H7 (cell line): ENCODE measurements around the gene EML6. TPM values are rescaled to one million over a fixed set of nuclear protein-coding genes. Genes with fewer than 3 reads are reported as not detected.

Experiments
- DNase-seq: peaks from one replicate; pipeline ENCODE4 v3.0.0; 2012
- H3K27me3 ChIP-seq: 2 replicates; pipeline ENCODE4 v1.6.0; 2011; ENCODE audit warnings: mild to moderate bottlenecking, low read length; ENCODE audit not compliant: control insufficient read depth, insufficient read depth
- H3K36me3 ChIP-seq: replicated peaks from 2 replicates; pipeline ENCODE4 v1.5.1; 2011; ENCODE audit warnings: low read length; ENCODE audit not compliant: control insufficient read depth, insufficient read depth
- H3K4me3 ChIP-seq: 2 replicates; pipeline ENCODE4 v1.5.1; 2011; ENCODE audit warnings: low read depth, mild to moderate bottlenecking, control low read depth, low read length, moderate library complexity; ENCODE audit not compliant: insufficient read depth
- total RNA-seq: library from RNA; depleted of rRNA; stranded (reverse); fragments of >200 nt; shearing (Covaris generic); gene quantifications from 2 replicates; pipeline ENCODE4 v1.2.3, GENCODE V29; 2014

The EML6 gene
- total RNA-seq, 1 experiment from 2014 or later, result 0.52 TPM

GRCh38 chr2:54954705-54955357 lies 231.4 kb downstream of the EML6 start:
- DNase-seq, result no peak
- Histone ChIP-seq H3K36me3 (no peaks in the 10 kb centered on the region), H3K27me3 (no peaks in the 10 kb centered on the region), H3K4me3 (no peak overlapping the region)

- no peaks in the 10 kb centered on the region for H3K27me3 ChIP-seq
- DNase-seq, result no peak
- H3K36me3 ChIP-seq, result no peaks in the 10 kb centered on the region
- no peak overlapping the region for H3K4me3 ChIP-seq
Measured at GRCh38 chr2:54955358-54956110, 232.1 kb downstream of the EML6 start.

DNA sequence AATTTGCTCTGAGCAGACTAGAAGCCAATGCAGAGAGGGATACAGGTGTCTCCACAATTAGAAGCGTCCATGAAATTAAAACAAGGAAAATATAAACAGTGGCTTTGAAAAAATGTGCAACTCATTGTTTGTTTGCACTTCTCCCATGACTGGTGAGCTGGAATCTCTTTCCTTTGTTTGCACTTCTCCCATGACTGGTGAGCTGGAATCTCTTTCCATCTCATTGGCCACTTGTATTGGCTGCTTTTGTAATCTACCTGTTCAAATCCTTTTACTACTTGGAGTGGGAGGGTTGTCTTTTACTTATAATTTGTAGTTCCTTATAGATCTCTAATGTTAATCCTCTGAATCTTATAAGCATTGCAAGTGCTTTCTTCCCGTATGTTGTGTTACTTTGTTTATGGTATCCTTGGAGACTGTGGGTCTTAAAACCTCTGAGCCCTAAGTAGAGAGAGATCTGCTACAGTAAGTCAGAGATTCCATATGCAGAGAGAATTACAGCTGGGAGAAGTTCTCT lies 232.7 kb downstream of the EML6 start:
- no peaks in the 10 kb centered on the region for H3K36me3 ChIP-seq
- no peak for DNase-seq
- H3K4me3 ChIP-seq, result no peak overlapping the region
- no peaks in the 10 kb centered on the region for H3K27me3 ChIP-seq

DNA sequence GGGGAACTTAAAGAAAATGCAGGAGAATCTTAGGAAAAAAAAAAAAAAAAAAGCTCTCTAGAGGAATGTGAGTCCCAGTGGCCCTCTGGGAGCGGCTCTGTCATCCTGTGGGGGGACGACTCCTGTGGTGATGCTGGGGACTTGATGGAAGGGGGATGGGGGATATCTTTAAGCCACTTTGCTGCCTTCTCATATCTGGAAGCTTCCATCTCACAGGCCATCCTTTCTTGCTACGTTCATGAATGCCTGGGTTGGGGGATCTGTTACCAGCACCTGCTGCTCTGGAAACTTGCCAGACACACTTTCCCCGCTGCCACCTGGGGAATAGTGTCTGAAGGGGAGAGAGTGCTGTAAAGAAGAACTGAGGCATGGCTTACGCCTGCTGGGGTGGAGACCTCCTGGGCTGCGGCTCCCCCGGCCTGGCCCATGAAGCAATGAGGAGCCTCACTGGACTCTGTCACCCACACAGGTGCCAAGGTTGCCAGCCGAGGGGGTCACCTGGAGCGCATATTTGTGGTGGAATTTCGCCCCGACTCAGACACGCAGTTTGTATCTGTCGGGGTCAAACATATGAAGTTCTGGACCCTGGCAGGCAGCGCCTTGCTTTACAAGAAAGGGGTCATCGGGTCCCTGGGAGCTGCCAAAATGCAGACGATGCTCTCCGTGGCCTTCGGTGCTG lies 234.0 kb downstream of the EML6 start:
- Histone ChIP-seq H3K36me3 (no peaks in the 10 kb centered on the region), H3K4me3 (no peak overlapping the region), H3K27me3 (no peaks in the 10 kb centered on the region)
- DNase-seq, result peak; percentile 81

- Histone ChIP-seq H3K27me3 (no peaks in the 10 kb centered on the region), H3K4me3 (no peak overlapping the region), H3K36me3 (no peaks in the 10 kb centered on the region)
- DNase-seq, result no peak
Measured at GRCh38 chr2:54958717-54959371, 235.4 kb downstream of the EML6 start.

DNA sequence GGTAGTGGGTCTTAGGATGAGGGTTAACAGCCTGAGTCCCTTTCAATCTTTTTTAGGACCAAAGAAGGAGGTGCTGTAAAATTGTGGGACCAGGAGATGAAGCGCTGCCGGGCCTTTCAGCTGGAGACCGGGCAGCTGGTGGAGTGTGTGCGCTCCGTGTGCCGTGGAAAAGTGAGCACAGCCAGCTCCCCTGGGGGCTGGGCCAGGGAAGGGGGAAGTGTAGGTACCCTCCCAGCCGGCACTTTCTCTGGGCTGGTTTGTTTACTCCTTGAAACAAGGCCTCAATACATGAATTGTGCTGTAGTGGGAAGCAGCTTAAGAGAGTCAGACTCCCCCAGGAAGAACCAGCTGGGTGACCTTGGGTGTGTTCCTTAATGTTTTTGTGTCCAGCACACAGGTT lies 236.7 kb downstream of the EML6 start:
- H3K4me3 ChIP-seq, result no peak overlapping the region
- peak; percentile 44 for DNase-seq
- H3K36me3 ChIP-seq, result no peaks in the 10 kb centered on the region
- H3K27me3 ChIP-seq, result no peaks in the 10 kb centered on the region

- Histone ChIP-seq H3K4me3 (no peak overlapping the region), H3K27me3 (no peaks in the 10 kb centered on the region), H3K36me3 (no peaks in the 10 kb centered on the region)
- DNase-seq, result no peak
Measured at GRCh38 chr2:54962511-54962910, 239.0 kb downstream of the EML6 start.

- H3K4me3 ChIP-seq, result no peak overlapping the region
- H3K36me3 ChIP-seq, result no peaks in the 10 kb centered on the region
- H3K27me3 ChIP-seq, result no peaks in the 10 kb centered on the region
- DNase-seq, result no peak
Measured at GRCh38 chr2:54962935-54963440, 239.5 kb downstream of the EML6 start.

DNA sequence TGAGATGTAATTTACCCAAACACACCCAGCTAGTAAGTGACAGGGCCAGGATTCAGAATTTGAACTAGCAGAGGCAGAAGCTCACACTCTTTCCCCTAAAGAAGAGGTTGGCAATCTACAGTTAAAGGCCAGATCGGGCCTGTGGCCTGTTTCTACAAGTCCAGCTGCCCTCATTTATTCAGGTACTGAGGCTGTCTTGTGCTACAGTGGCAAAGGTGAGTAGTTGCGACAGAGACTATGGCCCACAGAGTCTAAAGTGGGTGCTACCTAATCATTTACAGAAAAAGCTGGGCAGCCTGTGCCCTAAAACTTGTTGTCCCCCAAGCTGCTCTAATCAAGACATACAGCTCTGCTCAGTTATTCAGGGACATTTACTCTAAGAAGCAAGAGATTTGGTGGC lies 240.0 kb downstream of the EML6 start:
- Histone ChIP-seq H3K36me3 (no peaks in the 10 kb centered on the region), H3K27me3 (no peaks in the 10 kb centered on the region), H3K4me3 (no peak overlapping the region)
- DNase-seq, result no peak

- H3K27me3 ChIP-seq, result no peaks in the 10 kb centered on the region
- no peaks in the 10 kb centered on the region for H3K36me3 ChIP-seq
- H3K4me3 ChIP-seq, result no peak overlapping the region
- DNase-seq, result no peak
Measured at GRCh38 chr2:54964271-54964670, 240.8 kb downstream of the EML6 start.

DNA sequence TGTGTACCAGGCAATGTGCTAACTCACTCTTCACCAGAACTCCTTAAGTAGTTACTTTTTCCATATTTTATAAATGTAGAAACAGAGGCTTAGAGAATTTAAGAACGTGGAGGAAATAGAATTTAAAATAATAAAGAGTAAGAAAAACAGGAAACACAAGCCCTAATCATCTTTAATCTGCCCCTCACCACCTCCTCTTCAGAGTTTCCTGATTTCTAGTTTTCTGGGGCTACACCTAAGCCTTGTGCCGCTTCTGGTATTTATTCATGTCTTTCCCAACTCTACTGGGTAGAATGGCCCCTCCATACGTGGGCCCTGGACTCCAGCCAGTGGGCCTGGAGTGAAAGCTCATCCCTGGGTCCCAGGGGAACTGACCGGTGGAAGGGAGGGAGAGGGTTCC lies 241.4 kb downstream of the EML6 start:
- no peak for DNase-seq

GRCh38 chr2:54965425-54965824 lies 242.0 kb downstream of the EML6 start:
- no peaks in the 10 kb centered on the region for H3K27me3 ChIP-seq
- H3K36me3 ChIP-seq, result peaks cover 2% of the 10 kb centered on the region
- H3K4me3 ChIP-seq, result no peak overlapping the region
- DNase-seq, result no peak

More for the DNA sequence above, 241.4 kb downstream of the EML6 start:
- no peak overlapping the region for H3K4me3 ChIP-seq
- peaks cover 1% of the 10 kb centered on the region for H3K36me3 ChIP-seq
- H3K27me3 ChIP-seq, result no peaks in the 10 kb centered on the region

DNA sequence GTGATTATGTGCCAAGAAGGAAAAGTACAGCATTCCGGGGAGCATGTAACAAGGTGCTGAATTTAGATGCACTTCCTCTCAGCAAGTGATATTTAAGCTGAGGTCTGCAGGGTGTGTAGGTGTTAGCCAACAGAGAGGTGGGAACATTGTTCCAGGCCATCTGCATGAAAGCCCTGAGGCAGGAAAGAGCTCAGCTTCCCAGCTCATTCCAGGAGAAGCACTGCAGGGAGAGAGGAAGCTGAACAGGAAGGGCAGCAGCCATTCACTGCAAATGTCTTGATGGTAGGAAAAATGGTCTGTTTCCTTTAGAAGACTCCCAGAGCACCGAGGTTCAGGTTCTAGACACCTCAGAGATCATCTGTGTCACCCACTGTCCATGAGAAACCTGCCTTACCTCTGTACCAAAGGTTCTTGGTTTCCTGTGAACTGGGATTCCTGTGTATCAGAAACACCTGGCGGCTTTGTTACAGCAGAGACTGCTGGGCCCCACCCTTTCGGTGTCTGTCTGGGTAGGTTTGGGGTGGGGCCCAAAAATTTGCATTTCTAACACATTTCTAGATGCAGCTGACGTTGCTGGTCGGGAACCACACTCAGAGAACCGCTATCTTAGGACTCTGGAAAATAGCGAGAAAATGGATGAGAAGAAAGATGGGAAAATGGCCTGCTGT lies 242.8 kb downstream of the EML6 start:
- Histone ChIP-seq H3K27me3 (no peaks in the 10 kb centered on the region), H3K4me3 (no peak overlapping the region), H3K36me3 (peaks cover 2% of the 10 kb centered on the region)
- DNase-seq, result no peak

GRCh38 chr2:54966837-54967236 lies 243.4 kb downstream of the EML6 start:
- H3K4me3 ChIP-seq, result no peak overlapping the region
- H3K36me3 ChIP-seq, result peaks cover 2% of the 10 kb centered on the region
- no peak for DNase-seq
- no peaks in the 10 kb centered on the region for H3K27me3 ChIP-seq
